LHCN-M2 (cell line): Measurements from ENCODE around the gene SCARB1. TPM values are rescaled to one million over a fixed set of nuclear protein-coding genes. Genes with fewer than 3 reads are reported as not detected.

Source experiments
- DNase-seq: peaks from one replicate; pipeline ENCODE4 v3.0.0-alpha.2; 2012; ENCODE audit warnings: low read depth
- total RNA-seq: library from RNA; depleted of rRNA; stranded (reverse); fragments of >200 nt; gene quantifications from 2 replicates; pipeline ENCODE4 v1.2.3, GENCODE V29; 2014

SCARB1 gene
- total RNA-seq, 1 experiment from 2014 or later = 3.3 TPM

- no peak for DNase-seq
These were observed 66.3 kb downstream of the SCARB1 start for GRCh38 chr12:124797321-124797720.

GRCh38 chr12:124796303-124796960, 67.2 kb downstream of the SCARB1 start:
- DNase-seq = no peak

- DNase-seq = no peak
These were observed 68.3 kb downstream of the SCARB1 start for GRCh38 chr12:124795081-124795948.

- DNase-seq = no peak
These were observed 70.7 kb downstream of the SCARB1 start for GRCh38 chr12:124792961-124793441.

GRCh38 chr12:124792156-124792555, 71.5 kb downstream of the SCARB1 start:
- no peak for DNase-seq

- DNase-seq = no peak
These were observed 72.8 kb downstream of the SCARB1 start for GRCh38 chr12:124790650-124791400.

GRCh38 chr12:124788936-124789555, 74.6 kb downstream of the SCARB1 start:
- DNase-seq = no peak

GRCh38 chr12:124786061-124786964, 77.4 kb downstream of the SCARB1 start:
- DNase-seq = peak; percentile 80

- DNase-seq = no peak
These were observed 78.6 kb downstream of the SCARB1 start for GRCh38 chr12:124784871-124785572.

- no peak for DNase-seq
These were observed 80.6 kb downstream of the SCARB1 start for GRCh38 chr12:124783087-124783486.

- no peak for DNase-seq
These were observed 81.5 kb downstream of the SCARB1 start for GRCh38 chr12:124782132-124782531.

- no peak for DNase-seq
These were observed 82.6 kb downstream of the SCARB1 start for GRCh38 chr12:124780752-124781685.

GRCh38 chr12:124780336-124780735, 83.3 kb downstream of the SCARB1 start:
- DNase-seq = no peak

- DNase-seq = no peak
These were observed 84.2 kb downstream of the SCARB1 start for GRCh38 chr12:124779161-124780141.

GRCh38 chr12:124778411-124778810, 85.3 kb downstream of the SCARB1 start:
- no peak for DNase-seq

GRCh38 chr12:124777399-124778372, 86.0 kb downstream of the SCARB1 start:
- no peak for DNase-seq
